Measurements from ENCODE around the gene SCAMP3. TPM values are rescaled to one million over a fixed set of nuclear protein-coding genes. Genes with fewer than 3 reads are reported as not detected.
"Not testable (repeated sequence)": the region's sequence is repeated elsewhere in the genome, so short reads cannot be mapped to it uniquely, and the experiment has no call there.

SCAMP3 gene
- total RNA-seq, 1 experiment from 2014 or later = 336 TPM

GRCh38 chr1:155266553-155266952 is 4.4 kb upstream of the SCAMP3 start:
- no peak for DNase-seq (ENCODE audit: low read depth, low spot score)
- in situ Hi-C loops (cut with HindIII; ENCODE audit: low pct_unique_long_range_greater_than_20kb, low sequenced_read_pairs) = no loop called here

GRCh38 chr1:155263067-155263466 is 907 bp upstream of the SCAMP3 start:
- in situ Hi-C loops (cut with HindIII; ENCODE audit: low pct_unique_long_range_greater_than_20kb, low sequenced_read_pairs) = no loop called here
- DNase-seq (ENCODE audit: low read depth, low spot score) = no peak

GRCh38 chr1:155261493-155261851 is 688 bp downstream of the SCAMP3 start:
- DNase-seq (ENCODE audit: low read depth, low spot score) = no peak
- in situ Hi-C loops (cut with HindIII; ENCODE audit: low pct_unique_long_range_greater_than_20kb, low sequenced_read_pairs) = no loop called here

DNA sequence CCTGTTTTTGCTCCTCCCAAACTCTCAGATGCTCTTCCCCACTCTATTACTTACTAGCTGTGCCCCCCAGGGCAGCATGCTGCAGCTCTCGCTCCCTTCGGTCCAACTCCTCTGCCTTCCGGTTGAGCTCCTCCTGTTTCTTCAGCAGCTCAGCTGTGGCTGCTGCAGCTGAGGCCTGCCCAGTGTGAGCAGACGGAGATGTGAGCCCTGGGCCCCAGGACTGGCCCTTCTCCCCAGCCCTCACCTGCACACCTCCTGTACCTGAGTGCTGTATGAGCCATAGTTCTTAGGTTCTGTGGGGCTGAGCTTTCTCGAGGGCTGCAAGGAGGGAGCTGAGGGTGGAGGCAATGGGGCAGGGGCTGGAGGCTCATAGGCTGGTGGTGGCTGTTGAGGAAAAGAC is 1.9 kb downstream of the SCAMP3 start:
- no peak for DNase-seq (ENCODE audit: low read depth, low spot score)
- in situ Hi-C loops (cut with HindIII; ENCODE audit: low pct_unique_long_range_greater_than_20kb, low sequenced_read_pairs) = no loop called here

GRCh38 chr1:155256058-155256852 is 5.9 kb downstream of the SCAMP3 start:
- no peak for DNase-seq (ENCODE audit: low read depth, low spot score)
- in situ Hi-C loops (cut with HindIII; ENCODE audit: low pct_unique_long_range_greater_than_20kb, low sequenced_read_pairs) = no loop called here

DNA sequence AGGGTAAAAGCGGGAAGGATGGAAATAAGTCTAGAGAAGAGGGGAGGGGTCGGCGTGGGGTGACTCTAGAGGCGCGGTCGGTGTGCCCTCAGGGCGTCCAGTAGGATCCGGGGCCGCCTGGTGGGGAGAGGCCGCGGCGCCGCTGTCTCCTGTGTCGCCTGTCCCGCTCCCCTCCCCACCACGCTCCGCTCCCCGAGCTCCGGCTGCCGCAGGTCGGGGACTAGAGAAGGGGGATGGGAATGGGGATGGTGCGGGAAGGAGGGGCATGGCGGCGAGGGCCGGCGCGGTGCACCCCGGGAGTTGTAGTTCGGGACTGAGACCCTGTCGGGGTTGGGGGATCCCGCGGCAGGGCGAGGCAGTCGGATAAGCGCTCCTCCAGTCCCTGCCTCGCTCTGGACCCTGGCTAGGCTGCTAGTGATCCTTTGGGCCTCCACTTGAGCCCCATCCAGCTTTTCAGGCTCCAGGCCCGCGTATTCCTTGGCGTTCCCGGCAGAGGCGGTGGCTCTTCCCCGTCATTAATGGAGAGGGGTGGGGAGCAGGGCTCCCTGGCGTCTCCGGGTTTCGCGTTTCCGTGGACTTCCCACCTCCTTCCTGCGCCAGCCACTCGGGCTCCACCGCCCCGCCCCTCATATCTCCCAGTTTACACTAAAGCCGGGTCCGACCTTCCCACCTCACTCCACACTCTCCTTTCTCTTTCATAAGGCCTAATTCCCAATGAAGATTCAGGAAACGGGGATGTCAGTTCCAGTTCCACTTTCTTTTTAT is 6.7 kb downstream of the SCAMP3 start, which contains the start of gene ENTREP3:
Gene ENTREP3, minus strand, starts transcription at position 241 of the 765 bp plus-strand sequence. CDS start 606 bp downstream, outside the sequence.
- peak; percentile 86 for DNase-seq (ENCODE audit: low read depth, low spot score)
- in situ Hi-C loops (cut with HindIII; ENCODE audit: low pct_unique_long_range_greater_than_20kb, low sequenced_read_pairs) = no loop called here

- DNase-seq (ENCODE audit: low read depth, low spot score) = no peak
- in situ Hi-C loops (cut with HindIII; ENCODE audit: low pct_unique_long_range_greater_than_20kb, low sequenced_read_pairs) = no loop called here
Measured at GRCh38 chr1:155254714-155255242, 7.4 kb downstream of the SCAMP3 start.

GRCh38 chr1:155254228-155254713 is 7.9 kb downstream of the SCAMP3 start:
- in situ Hi-C loops (cut with HindIII; ENCODE audit: low pct_unique_long_range_greater_than_20kb, low sequenced_read_pairs) = no loop called here

DNA sequence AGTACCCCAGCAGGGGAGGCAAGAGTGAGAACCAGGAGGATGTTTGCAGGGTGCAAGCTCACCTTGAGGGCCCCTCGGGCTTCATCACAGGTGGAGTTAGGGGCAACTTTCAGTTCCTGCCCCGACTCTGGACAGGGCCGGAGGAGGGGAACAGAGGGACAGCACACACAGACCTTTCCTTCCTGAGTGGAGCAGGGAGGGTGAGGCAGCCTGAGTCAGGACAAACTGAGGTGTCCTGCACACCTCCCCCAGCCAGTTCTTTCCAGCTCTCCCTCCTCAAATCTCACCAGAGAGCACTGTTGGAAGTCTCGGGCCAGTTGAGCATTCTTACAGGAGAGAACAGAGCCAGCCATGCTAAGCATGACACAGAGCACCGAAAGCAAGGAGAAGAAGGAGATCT is 8.4 kb downstream of the SCAMP3 start:
- in situ Hi-C loops (cut with HindIII; ENCODE audit: low pct_unique_long_range_greater_than_20kb, low sequenced_read_pairs) = no loop called here

More at GRCh38 chr1:155254228-155254713, 7.9 kb downstream of the SCAMP3 start:
- DNase-seq (ENCODE audit: low read depth, low spot score) = no peak

DNA sequence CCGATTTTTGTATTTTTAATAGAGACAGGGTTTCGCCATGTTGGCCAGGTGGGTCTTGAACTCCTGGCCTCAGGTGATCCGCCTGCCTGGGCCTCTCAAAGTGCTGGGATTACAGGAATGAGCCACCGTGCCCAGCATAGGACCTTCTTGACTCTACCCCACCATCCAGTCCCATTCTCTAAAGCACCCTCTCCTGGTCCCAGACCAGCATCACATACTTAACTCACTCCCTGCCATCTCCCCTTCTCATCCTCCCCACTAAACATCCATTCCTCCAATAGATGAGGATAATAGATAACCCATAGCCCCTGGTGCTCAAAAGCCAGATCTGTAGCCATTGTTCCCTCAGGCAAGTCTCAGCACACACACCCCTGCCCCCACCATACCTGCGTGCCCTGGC is 9.0 kb downstream of the SCAMP3 start:
- in situ Hi-C loops (cut with HindIII; ENCODE audit: low pct_unique_long_range_greater_than_20kb, low sequenced_read_pairs) = no loop called here

More for the DNA sequence above, 8.4 kb downstream of the SCAMP3 start:
- DNase-seq (ENCODE audit: low read depth, low spot score) = no peak

GRCh38 chr1:155251566-155251965 is 10.6 kb downstream of the SCAMP3 start:
- in situ Hi-C loops (cut with HindIII; ENCODE audit: low pct_unique_long_range_greater_than_20kb, low sequenced_read_pairs) = no loop called here
- DNase-seq (ENCODE audit: low read depth, low spot score) = no peak

More for the DNA sequence above, 9.0 kb downstream of the SCAMP3 start:
- no peak for DNase-seq (ENCODE audit: low read depth, low spot score)

GRCh38 chr1:155250633-155251449 is 11.3 kb downstream of the SCAMP3 start:
- DNase-seq (ENCODE audit: low read depth, low spot score) = peak; percentile 97
- in situ Hi-C loops (cut with HindIII; ENCODE audit: low pct_unique_long_range_greater_than_20kb, low sequenced_read_pairs) = no loop called here

DNA sequence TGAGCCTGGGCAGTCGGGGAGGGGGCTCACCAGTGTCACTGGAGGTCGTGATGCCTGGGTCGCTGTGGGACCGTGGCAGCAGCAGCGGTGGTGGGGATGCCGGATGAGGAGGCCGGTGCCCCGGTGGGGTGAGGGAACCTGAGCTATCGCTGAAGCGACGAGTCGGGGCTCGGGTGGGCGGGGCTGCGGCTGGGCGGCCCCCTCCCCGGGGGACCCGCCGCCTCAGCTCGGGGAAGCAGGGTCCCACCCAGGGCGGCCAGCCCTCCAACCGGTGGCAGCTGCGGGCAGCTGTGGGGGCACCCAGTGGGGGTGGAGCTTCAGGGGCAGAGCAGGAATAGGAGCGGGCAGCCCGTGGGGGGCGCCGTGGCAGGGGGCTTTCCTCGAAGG is 11.9 kb downstream of the SCAMP3 start:
- in situ Hi-C loops (cut with HindIII; ENCODE audit: low pct_unique_long_range_greater_than_20kb, low sequenced_read_pairs) = no loop called here
- DNase-seq (ENCODE audit: low read depth, low spot score) = no peak

DNA sequence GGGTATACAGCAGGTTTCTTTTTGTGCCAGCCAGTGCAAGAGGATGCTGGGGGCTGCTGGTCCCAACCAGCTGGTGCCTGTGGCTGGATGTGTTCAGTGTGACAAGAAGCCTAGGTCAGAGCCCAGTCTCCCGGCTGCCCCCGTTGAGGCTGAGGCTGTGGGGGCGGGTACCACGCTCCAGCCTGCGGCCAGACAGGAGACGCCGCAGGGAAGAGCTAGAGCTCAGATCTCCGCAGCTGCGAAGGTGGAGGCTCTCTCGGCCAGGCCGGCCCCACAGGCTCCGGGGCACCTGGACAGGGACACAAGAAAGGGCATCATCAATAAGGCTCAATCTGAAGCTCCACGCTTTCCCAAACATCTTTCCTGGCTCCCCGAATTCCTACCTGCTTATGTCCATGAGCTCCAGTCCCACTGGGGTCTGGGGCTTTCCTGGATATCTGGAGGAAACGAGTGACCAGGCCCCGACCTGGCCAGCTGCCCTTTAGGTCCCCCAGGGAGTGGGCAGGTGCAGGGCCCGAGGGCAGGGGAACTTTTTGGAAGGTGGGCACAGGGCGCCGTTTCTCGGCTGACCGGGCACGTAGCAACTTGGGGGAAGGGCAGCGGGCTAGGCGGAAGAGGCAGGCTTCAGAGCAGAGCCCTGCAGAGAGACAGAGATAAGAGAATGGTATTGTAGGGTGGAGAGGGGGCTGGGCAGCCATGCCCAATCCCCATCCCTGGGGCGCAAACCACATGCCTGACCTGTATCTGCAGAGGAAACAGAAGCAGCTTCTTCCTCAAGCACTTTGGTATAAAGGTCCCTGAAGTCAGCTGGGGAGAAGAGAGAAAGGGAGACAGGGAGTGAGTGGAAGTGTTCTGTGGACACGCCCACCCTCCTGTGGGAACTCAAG is 14.2 kb downstream of the SCAMP3 start:
- no peak for DNase-seq (ENCODE audit: low read depth, low spot score)
- in situ Hi-C loops (cut with HindIII; ENCODE audit: low pct_unique_long_range_greater_than_20kb, low sequenced_read_pairs) = no loop called here

- DNase-seq (ENCODE audit: low read depth, low spot score); in situ Hi-C loops (cut with HindIII; ENCODE audit: low pct_unique_long_range_greater_than_20kb, low sequenced_read_pairs): not testable (repeated sequence)
Measured at GRCh38 chr1:155246796-155247195, 15.4 kb downstream of the SCAMP3 start.

DNA sequence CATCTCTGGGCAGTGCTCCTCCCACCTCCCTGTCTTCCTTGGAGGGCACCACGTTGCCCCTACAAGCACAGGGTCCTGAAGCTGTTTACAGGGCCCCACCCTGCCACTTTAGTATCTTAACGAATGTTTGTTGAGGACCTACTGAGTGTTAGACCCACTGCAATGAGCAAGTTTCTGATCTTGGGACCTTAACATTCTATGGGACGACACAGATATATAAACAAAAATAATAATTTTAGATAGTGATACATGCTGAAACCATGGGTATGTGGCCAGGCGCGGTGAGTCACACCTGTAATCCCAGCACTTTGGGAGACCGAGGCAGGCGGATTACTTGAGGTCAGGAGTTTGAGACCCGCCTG is 17.0 kb downstream of the SCAMP3 start:
- no peak for DNase-seq (ENCODE audit: low read depth, low spot score)
- in situ Hi-C loops (cut with HindIII; ENCODE audit: low pct_unique_long_range_greater_than_20kb, low sequenced_read_pairs) = no loop called here
